GM13976 (cell line): ENCODE measurements around the gene ZCWPW1.
"Not testable (repeated sequence)": the region's sequence is repeated elsewhere in the genome, so short reads cannot be mapped to it uniquely, and the experiment has no call there.

Experiments
- DNase-seq: peaks from one replicate; pipeline ENCODE4 v3.0.0; 2012; ENCODE audit warnings: low spot score
- CTCF ChIP-seq: IDR thresholded peaks from 2 replicates; pipeline ENCODE4 v1.5.1; 2012; ENCODE audit warnings: borderline replicate concordance, mild to moderate bottlenecking; ENCODE audit not compliant: insufficient read depth; ENCODE audit errors: extremely low read depth, missing control alignments, control extremely low read depth
- in situ Hi-C: fragments of 300-500 bp; cut with MboI; formaldehyde crosslinking; loops from one replicate; pipeline ENCODE4 v1.12.0; 2022; ENCODE audit warnings: low sequenced_read_pairs, mixed read lengths, inconsistent platforms; ENCODE audit not compliant: unreplicated experiment

The ZCWPW1 gene

GRCh38 chr7:100364480-100364879 is 64.0 kb downstream of the ZCWPW1 start:
- no peak for DNase-seq
- no peak for TF ChIP-seq CTCF
- in situ Hi-C loops, result no loop called here

DNA sequence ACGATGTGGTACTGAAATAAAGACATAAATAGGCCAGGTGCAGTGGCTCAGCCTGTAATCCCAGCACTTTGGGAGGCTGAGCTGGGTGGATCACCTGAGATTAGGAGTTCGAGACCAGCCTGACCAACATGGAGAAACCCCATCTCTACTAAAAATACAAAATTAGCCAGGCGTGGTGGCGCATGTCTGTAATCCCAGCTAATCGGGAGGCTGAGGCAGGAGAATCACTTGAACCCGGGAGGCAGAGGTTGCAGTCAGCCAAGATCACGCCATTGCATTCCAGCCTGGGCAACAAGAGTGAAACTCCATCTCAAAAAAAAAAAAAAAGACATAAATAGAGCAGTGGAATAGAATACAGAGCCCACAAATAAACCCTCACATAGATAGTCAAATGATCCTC is 64.7 kb downstream of the ZCWPW1 start:
- in situ Hi-C loops, DNase-seq: not testable (repeated sequence)

DNA sequence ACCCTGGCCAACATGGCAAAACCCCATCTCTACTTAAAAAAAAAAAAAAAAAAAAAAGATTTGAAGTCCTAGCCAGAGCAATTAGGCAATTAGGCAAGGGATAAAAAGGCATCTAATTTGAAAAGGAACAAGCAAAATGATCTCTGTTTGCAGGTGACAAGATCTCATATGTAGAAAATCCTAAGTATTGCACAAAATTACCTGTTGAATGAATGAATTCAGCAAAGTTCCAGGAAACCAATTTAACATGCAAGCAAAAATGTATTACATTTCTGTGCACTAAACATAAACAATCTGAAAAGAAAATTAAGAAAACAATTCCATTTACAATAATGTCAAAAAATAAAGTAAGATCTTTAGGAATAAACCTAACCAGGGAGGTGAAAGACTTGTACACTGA is 65.4 kb downstream of the ZCWPW1 start:
- DNase-seq, result no peak
- TF ChIP-seq CTCF, result no peak
- in situ Hi-C loops, result no loop called here

DNA sequence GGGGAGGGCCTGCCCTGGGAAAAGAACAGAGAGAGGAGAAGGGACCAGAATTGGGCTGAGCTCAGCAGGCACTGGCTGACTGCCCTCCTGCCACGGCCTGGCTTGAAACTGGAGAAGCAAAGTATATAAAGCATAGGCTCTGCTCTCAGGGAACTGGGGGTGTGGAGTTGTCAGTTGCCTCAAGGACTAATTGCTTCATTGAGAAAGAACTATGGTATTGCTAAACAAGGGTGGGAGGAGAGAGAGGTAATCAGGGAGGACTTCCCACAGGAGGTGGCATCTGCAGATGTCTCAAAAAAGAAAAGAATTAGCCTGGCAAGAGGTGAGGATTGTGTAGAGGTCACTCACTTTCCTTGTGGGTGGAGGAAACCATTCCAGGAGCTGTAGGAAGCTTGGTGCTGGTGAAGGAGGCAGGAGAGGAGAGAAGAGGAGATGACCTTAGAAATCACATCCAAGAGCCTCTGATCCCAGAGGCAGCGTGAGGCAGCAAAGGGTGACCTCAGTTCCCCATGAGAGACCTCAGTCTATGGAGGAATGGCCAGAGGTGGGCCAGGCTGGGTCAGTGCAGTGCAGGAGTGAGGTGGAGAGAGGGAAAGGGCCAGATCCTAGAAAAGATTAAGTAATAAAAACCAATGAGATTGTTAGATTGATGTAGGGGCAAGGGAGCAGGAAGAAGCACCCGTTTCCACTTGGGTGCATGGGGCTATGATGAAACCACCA is 68.2 kb downstream of the ZCWPW1 start:
- no peak for TF ChIP-seq CTCF
- no peak for DNase-seq
- in situ Hi-C loops, result no loop called here

GRCh38 chr7:100358857-100359212 is 69.7 kb downstream of the ZCWPW1 start:
- in situ Hi-C loops, result no loop called here
- DNase-seq, result no peak
- TF ChIP-seq CTCF, result no peak

- in situ Hi-C loops, result no loop called here
- no peak for DNase-seq
- TF ChIP-seq CTCF, result peak; percentile 38
Measured at GRCh38 chr7:100358027-100358856, 70.3 kb downstream of the ZCWPW1 start, which contains the start of gene PILRB. Gene PILRB, plus strand, starts transcription at chr7:100358117. Its CDS starts 186 bp downstream, at chr7:100358303.

GRCh38 chr7:100357131-100357561 is 71.4 kb downstream of the ZCWPW1 start:
- in situ Hi-C loops, result no loop called here

More at GRCh38 chr7:100357131-100357561, 71.4 kb downstream of the ZCWPW1 start:
- DNase-seq, result no peak
- no peak for TF ChIP-seq CTCF
